ENCODE measurements around the gene C5orf52. TPM values are rescaled to one million over a fixed set of nuclear protein-coding genes. Genes with fewer than 3 reads are reported as not detected.

C5orf52 gene
- total RNA-seq, 1 donor from 2014 or later, result not detected

Other genes starting within 250 kb of the C5orf52 start
- 2.3 and 2.4 TPM in 2 replicates for gene NIPAL4, start 211.3 kb upstream of the C5orf52 start, total RNA-seq
- gene ADAM19, start 95.8 kb upstream of the C5orf52 start, total RNA-seq, result 62.2 and 64.5 TPM in 2 replicates
- not detected in 2 replicates for gene SOX30, start 19.1 kb upstream of the C5orf52 start, total RNA-seq
- 14.6 and 15.6 TPM in 2 replicates for gene THG1L, start 59.9 kb downstream of the C5orf52 start, total RNA-seq
- 7.2 TPM in 2 replicates for gene LSM11, start 72.2 kb downstream of the C5orf52 start, total RNA-seq
- 62.2 and 62.3 TPM in 2 replicates for gene CLINT1, start 187.6 kb downstream of the C5orf52 start, total RNA-seq

All from osteocyte (in vitro differentiated cells).